DOHH2 (cell line): ENCODE data around the gene MYOF.

ENCODE experiments used
- CTCF ChIP-seq: fragments of 200-600 bp; sonication (generic); IDR thresholded peaks from one replicate; pipeline ENCODE4 v1.5.1; 2014; ENCODE audit warnings: antibody characterized with exemption, mild to moderate bottlenecking, low read depth, low read length; ENCODE audit not compliant: poor library complexity, severe bottlenecking
- EZH2phosphoT487 ChIP-seq: fragments of 200-600 bp; sonication (generic); IDR thresholded peaks from 2 replicates; pipeline ENCODE4 v1.6.1; 2017; ENCODE audit warnings: borderline replicate concordance, mild to moderate bottlenecking, antibody characterized with exemption, low read length, moderate library complexity, mixed read lengths

GRCh38 chr10:93337309-93337721, 144.8 kb downstream of the MYOF start:
- TF ChIP-seq CTCF (no peak), EZH2phosphoT487 (no peak)
